Mesenchymal stem cell (in vitro differentiated cells and primary cell): ENCODE results near the gene FAM83E.

Experiments used
- DNase-seq: peaks from one replicate; pipeline ENCODE4 v3.0.0-alpha.2; 2013
- H2AFZ ChIP-seq: one replicate; pipeline ENCODE4 v1.6.1; 2013; ENCODE audit warnings: low read depth, mild to moderate bottlenecking, control low read depth, inconsistent platforms, low read length, moderate library complexity
- H2AK5ac ChIP-seq: 2 replicates; pipeline ENCODE4 v1.6.1; 2013; ENCODE audit warnings: low read length, moderate library complexity, mild to moderate bottlenecking, inconsistent platforms; ENCODE audit not compliant: severe bottlenecking
- H2BK120ac ChIP-seq: one replicate; pipeline ENCODE4 v1.6.1; 2013; ENCODE audit warnings: low read depth, mild to moderate bottlenecking, inconsistent platforms, low read length, moderate library complexity
- H2BK12ac ChIP-seq, 2 experiments: one replicate each; pipeline ENCODE4 v1.6.1; 2013; ENCODE audit warnings: inconsistent platforms in 2 of 2, low read length in 2 of 2, mild to moderate bottlenecking in 2 of 2, moderate library complexity in 2 of 2, control low read depth in 1 of 2
- H2BK15ac ChIP-seq: one replicate; pipeline ENCODE4 v1.6.1; 2013; ENCODE audit warnings: mild to moderate bottlenecking, low read depth, inconsistent platforms; ENCODE audit not compliant: poor library complexity, severe bottlenecking
- H2BK5ac ChIP-seq: 2 replicates; pipeline ENCODE4 v1.6.1; 2013; ENCODE audit warnings: low read depth, mild to moderate bottlenecking, low read length, control low read depth, inconsistent platforms; ENCODE audit not compliant: poor library complexity, severe bottlenecking
- H3K14ac ChIP-seq, 2 experiments: one replicate each; pipeline ENCODE4 v1.6.1; 2013; ENCODE audit warnings: inconsistent platforms in 2 of 2, low read length in 2 of 2, control low read depth in 1 of 2, mild to moderate bottlenecking in 1 of 2, moderate library complexity in 1 of 2
- H3K18ac ChIP-seq, 2 experiments: one replicate each; pipeline ENCODE4 v1.6.1; 2013; ENCODE audit warnings: inconsistent platforms in 2 of 2, low read length in 2 of 2, control low read depth in 1 of 2, low read depth in 1 of 2, mild to moderate bottlenecking in 1 of 2
- H3K23ac ChIP-seq, 2 experiments: one replicate each; pipeline ENCODE4 v1.6.1; 2013; ENCODE audit warnings: inconsistent platforms in 2 of 2, low read length in 2 of 2, mild to moderate bottlenecking in 2 of 2, moderate library complexity in 2 of 2, control low read depth in 1 of 2
- H3K27ac ChIP-seq: 2 replicates; pipeline ENCODE4 v1.5.1; 2013; ENCODE audit warnings: mild to moderate bottlenecking, moderate library complexity, low read length, control low read depth, inconsistent platforms; ENCODE audit not compliant: poor library complexity, severe bottlenecking
- H3K27me3 ChIP-seq, 2 experiments: 2 replicates each; pipeline versions ENCODE4 v1.6.1 to v1.7.0; 2013; ENCODE audit warnings: low read length in 2 of 2, mild to moderate bottlenecking in 2 of 2, moderate library complexity in 2 of 2, control low read depth in 1 of 2, inconsistent platforms in 1 of 2; ENCODE audit not compliant: control insufficient read depth in 1 of 2, insufficient read depth in 1 of 2
- H3K36me3 ChIP-seq, 2 experiments: 2 replicates each; pipeline versions ENCODE4 v1.6.1 to v1.7.0; 2013; ENCODE audit warnings: low read length in 2 of 2, control low read depth in 1 of 2, inconsistent platforms in 1 of 2, low read depth in 1 of 2, mild to moderate bottlenecking in 1 of 2; ENCODE audit not compliant: insufficient read depth in 2 of 2, control insufficient read depth in 1 of 2
- H3K4ac ChIP-seq, 2 experiments: one replicate each; pipeline ENCODE4 v1.6.1; 2013; ENCODE audit warnings: inconsistent platforms in 2 of 2, low read length in 2 of 2, mild to moderate bottlenecking in 2 of 2, moderate library complexity in 2 of 2, control low read depth in 1 of 2, low read depth in 1 of 2
- H3K4me1 ChIP-seq: 2 replicates; pipeline ENCODE4 v1.6.1; 2013; ENCODE audit warnings: low read depth, low read length, control low read depth; ENCODE audit not compliant: control insufficient read depth, insufficient read depth
- H3K4me2 ChIP-seq: 2 replicates; pipeline ENCODE4 v1.6.1; 2013; ENCODE audit warnings: low read length, mild to moderate bottlenecking, inconsistent platforms; ENCODE audit not compliant: poor library complexity, severe bottlenecking
- H3K4me3 ChIP-seq, 2 experiments: 2 replicates each; pipeline versions ENCODE4 v1.5.1 to v1.7.0; 2013; ENCODE audit warnings: low read length in 2 of 2, mild to moderate bottlenecking in 2 of 2, control low read depth in 1 of 2, low read depth in 1 of 2; ENCODE audit not compliant: insufficient read depth in 1 of 2
- H3K79me1 ChIP-seq: replicated peaks from 2 replicates; pipeline ENCODE4 v1.6.1; 2013; ENCODE audit warnings: mild to moderate bottlenecking, control low read depth, low read length, inconsistent platforms; ENCODE audit not compliant: poor library complexity, severe bottlenecking
- H3K9ac ChIP-seq: 2 replicates; pipeline ENCODE4 v1.7.0; 2013; ENCODE audit warnings: mild to moderate bottlenecking, low read length, moderate library complexity
- H3K9me3 ChIP-seq: 2 replicates; pipeline ENCODE4 v1.7.0; 2013; ENCODE audit warnings: mild to moderate bottlenecking, low read length; ENCODE audit not compliant: control insufficient read depth
- H4K8ac ChIP-seq: one replicate; pipeline ENCODE4 v1.6.1; 2013; ENCODE audit warnings: inconsistent platforms, mild to moderate bottlenecking, low read length, moderate library complexity
- H4K91ac ChIP-seq: one replicate; pipeline ENCODE4 v1.6.1; 2013; ENCODE audit warnings: mild to moderate bottlenecking, low read length, inconsistent platforms
- WGBS: methylation state at CpG from one replicate; pipeline ENCODE4 v1.1.7; 2013; ENCODE audit warnings: mixed read lengths; 5-methylcytosine and 5-hydroxymethylcytosine counted together

FAM83E gene

GRCh38 chr19:48591021-48591420, 23.9 kb downstream of the FAM83E start:
- Histone ChIP-seq H3K4ac (no peak overlapping the region), H3K27me3 (peaks cover 0 to 11% of the 10 kb centered on the region in 2 experiments), H3K4me3 (no peak overlapping the region), H3K79me1 (no peaks in the 10 kb centered on the region), H3K36me3 (no peaks in the 10 kb centered on the region), H3K9me3 (no peaks in the 10 kb centered on the region), H3K27ac (no peak overlapping the region), H2BK5ac (no peak overlapping the region), H3K4me1 (peaks cover 6% of the 10 kb centered on the region), H3K14ac (no peak overlapping the region), H3K18ac (no peak overlapping the region), H4K8ac (no peak overlapping the region), H3K9ac (no peak overlapping the region), H2AK5ac (no peak overlapping the region), H3K23ac (no peak overlapping the region), H2BK15ac (no peak overlapping the region), H2AFZ (no peak overlapping the region), H2BK12ac (no peak overlapping the region), H3K4me2 (no peak overlapping the region), H2BK120ac (no peak overlapping the region), H4K91ac (no peak overlapping the region)
- 80% methylated on average over 5 of the region's 5 CpGs for whole genome bisulfite sequencing
- peak; percentile 40 for DNase-seq

- peak overlapping the region; percentile 18 to 48 for H3K18ac ChIP-seq
- peak overlapping the region in 1 of 2 experiments; percentile 59 for H2BK12ac ChIP-seq
- peak overlapping the region; percentile 93 for H4K8ac ChIP-seq
- H2AFZ ChIP-seq = peak overlapping the region; percentile 90
- peak overlapping the region; percentile 70 for H4K91ac ChIP-seq
- H3K14ac ChIP-seq = peak overlapping the region in 1 of 2 experiments; percentile 91
- no peak overlapping the region for H2BK5ac ChIP-seq
- peak; percentile 85 for DNase-seq
- no peak overlapping the region for H2BK120ac ChIP-seq
- no peaks in the 10 kb centered on the region for H3K9me3 ChIP-seq
- peak overlapping the region; percentile 63 for H3K9ac ChIP-seq
- no peak overlapping the region for H2AK5ac ChIP-seq
- no peak overlapping the region for H3K27ac ChIP-seq
- H3K4ac ChIP-seq = peak overlapping the region in 1 of 2 experiments; percentile 4
- H3K36me3 ChIP-seq = no peaks in the 10 kb centered on the region
- H3K4me2 ChIP-seq = peak overlapping the region; percentile 64
- no peaks in the 10 kb centered on the region for H3K79me1 ChIP-seq
- H2BK15ac ChIP-seq = peak overlapping the region; percentile 99
- H3K23ac ChIP-seq = no peak overlapping the region
- H3K4me3 ChIP-seq = peak overlapping the region; percentile 43 to 68
- H3K27me3 ChIP-seq = peaks cover 0 to 11% of the 10 kb centered on the region in 2 experiments
- H3K4me1 ChIP-seq = peaks cover 6% of the 10 kb centered on the region
- 5% methylated on average over 36 of the region's 36 CpGs for WGBS
Observed at GRCh38 chr19:48588670-48589401, 26.0 kb downstream of the FAM83E start.

- WGBS = 93% methylated on average over 3 of the region's 3 CpGs
- H2BK5ac ChIP-seq = no peak overlapping the region
- no peak overlapping the region for H3K27ac ChIP-seq
- no peak overlapping the region for H3K9ac ChIP-seq
- H3K36me3 ChIP-seq = no peaks in the 10 kb centered on the region
- H2BK15ac ChIP-seq = no peak overlapping the region
- peak overlapping the region in 1 of 2 experiments; percentile 2 for H3K18ac ChIP-seq
- no peaks in the 10 kb centered on the region for H3K9me3 ChIP-seq
- H2BK120ac ChIP-seq = no peak overlapping the region
- H4K91ac ChIP-seq = no peak overlapping the region
- H3K4me2 ChIP-seq = no peak overlapping the region
- no peak overlapping the region for H4K8ac ChIP-seq
- no peak overlapping the region for H3K4me3 ChIP-seq
- no peak overlapping the region for H2AK5ac ChIP-seq
- H3K4me1 ChIP-seq = peaks cover 6% of the 10 kb centered on the region
- no peak overlapping the region for H2AFZ ChIP-seq
- H3K79me1 ChIP-seq = no peaks in the 10 kb centered on the region
- H2BK12ac ChIP-seq = peak overlapping the region in 1 of 2 experiments; percentile 5
- H3K14ac ChIP-seq = no peak overlapping the region
- no peak for DNase-seq
- peaks cover 0 to 11% of the 10 kb centered on the region in 2 experiments for H3K27me3 ChIP-seq
- H3K23ac ChIP-seq = no peak overlapping the region
- H3K4ac ChIP-seq = no peak overlapping the region
Observed at GRCh38 chr19:48587387-48587786, 27.5 kb downstream of the FAM83E start.

GRCh38 chr19:48582168-48582567, 32.7 kb downstream of the FAM83E start:
- Histone ChIP-seq H2AFZ (no peak overlapping the region), H3K9ac (no peak overlapping the region), H2AK5ac (no peak overlapping the region), H3K27me3 (peaks cover 0 to 8% of the 10 kb centered on the region in 2 experiments), H3K4ac (no peak overlapping the region), H3K14ac (no peak overlapping the region), H2BK12ac (no peak overlapping the region), H3K23ac (no peak overlapping the region), H3K4me1 (peaks cover 1% of the 10 kb centered on the region), H3K36me3 (no peaks in the 10 kb centered on the region), H2BK15ac (no peak overlapping the region), H3K4me3 (no peak overlapping the region), H3K4me2 (no peak overlapping the region), H2BK5ac (no peak overlapping the region), H4K8ac (no peak overlapping the region), H3K18ac (no peak overlapping the region), H2BK120ac (no peak overlapping the region), H3K27ac (no peak overlapping the region), H4K91ac (no peak overlapping the region), H3K79me1 (no peaks in the 10 kb centered on the region), H3K9me3 (no peaks in the 10 kb centered on the region)
- 100% methylated on average over 1 of the region's 2 CpGs for WGBS
- DNase-seq = no peak
